ENCODE data around the gene TFE3.

The TFE3 gene, protein sequence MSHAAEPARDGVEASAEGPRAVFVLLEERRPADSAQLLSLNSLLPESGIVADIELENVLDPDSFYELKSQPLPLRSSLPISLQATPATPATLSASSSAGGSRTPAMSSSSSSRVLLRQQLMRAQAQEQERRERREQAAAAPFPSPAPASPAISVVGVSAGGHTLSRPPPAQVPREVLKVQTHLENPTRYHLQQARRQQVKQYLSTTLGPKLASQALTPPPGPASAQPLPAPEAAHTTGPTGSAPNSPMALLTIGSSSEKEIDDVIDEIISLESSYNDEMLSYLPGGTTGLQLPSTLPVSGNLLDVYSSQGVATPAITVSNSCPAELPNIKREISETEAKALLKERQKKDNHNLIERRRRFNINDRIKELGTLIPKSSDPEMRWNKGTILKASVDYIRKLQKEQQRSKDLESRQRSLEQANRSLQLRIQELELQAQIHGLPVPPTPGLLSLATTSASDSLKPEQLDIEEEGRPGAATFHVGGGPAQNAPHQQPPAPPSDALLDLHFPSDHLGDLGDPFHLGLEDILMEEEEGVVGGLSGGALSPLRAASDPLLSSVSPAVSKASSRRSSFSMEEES

DNA sequence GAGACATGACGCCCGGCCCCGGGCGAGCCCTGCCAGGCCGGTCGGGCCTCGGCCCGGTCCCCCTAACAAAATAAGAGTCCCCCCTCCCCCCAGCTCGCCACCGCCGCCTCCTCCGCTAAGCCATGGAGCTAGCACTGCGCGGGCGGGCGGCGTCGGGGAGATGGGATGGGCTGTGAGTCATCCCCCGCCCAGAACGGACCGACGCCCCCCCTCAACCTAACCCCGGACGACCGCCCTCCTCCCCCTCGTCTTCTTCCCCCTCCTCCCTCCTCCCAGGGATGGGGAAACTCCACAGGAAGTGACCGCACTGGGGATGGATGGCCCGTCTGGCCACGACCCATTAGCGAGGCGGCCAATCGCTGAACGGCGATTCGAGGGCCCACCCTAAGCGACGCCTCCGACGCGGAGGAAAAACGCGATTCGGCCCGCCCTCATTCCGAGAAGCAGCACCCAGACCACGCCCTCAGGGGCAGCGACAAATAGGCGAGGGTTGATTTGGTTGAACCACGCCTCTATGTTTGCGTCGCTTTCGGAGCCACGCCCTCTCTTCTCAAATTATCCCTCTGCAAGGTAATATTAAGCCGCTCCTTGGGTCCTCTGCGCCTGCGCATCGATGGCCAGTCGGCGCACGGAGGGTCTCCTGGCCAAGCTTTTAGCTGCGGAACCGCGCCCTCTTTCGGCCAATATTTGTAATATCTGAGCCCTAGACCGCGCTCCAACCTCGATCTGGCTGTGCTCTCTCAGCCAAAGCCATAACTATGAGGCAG lies at the start of gene TFE3:
TSS of gene TFE3 (minus strand) at position 138 of the 767 bp plus-strand sequence. CDS start at position 7, 131 bp downstream.
- DNase-seq: peak; percentile 99

DNA sequence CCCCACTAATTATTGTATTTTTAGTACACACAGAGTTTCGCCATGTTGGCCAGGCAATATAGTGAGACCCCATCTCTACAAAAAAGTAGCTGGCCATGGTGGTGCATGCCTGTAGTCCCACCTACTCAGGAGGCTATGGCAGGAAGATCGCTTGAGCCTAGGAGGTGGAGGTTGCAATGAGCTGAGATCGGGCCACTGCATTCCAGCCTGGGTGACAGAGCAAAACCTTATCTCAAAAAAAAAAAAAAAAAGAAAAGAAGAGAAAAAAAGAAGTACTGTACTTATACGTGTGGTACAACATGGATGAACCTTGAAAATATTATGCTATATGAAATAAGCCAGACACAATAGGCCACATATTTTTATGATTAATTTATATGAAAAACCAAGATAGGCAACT lies 46.4 kb upstream of the TFE3 start:
- DNase-seq: no peak

DNA sequence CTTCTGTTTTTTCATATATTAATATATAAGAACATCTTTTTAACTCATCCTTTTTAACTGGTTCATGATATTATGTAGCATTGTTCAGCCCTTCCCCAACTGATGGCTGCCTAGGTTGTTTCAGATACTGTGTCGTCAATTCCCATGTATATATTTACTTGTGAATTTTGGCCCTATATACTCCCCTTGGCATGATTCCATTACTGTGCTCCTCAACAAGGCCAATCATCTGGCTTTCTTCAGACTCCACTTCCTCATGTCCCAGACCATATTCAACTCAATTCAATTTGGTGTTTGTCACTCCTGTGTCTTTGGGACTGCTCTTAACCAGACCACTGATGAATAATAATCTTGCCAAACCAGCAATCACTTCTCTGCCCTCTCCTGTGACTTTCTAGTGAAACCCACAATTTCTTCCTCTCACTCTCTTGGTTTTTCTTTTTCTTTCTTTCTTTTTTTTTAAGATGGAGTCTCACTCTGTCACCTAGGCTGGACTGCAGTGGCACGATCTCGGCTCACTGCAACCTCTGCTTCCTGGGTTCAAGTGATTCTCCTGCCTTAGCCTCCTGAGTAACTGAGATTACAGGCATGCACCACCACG lies 39.2 kb upstream of the TFE3 start:
- DNase-seq: no peak

- DNase-seq: peak; percentile 40
Observed at GRCh38 chrX:49079489-49080428, 36.6 kb upstream of the TFE3 start, which contains the start of gene WDR45. WDR45 (minus strand) TSS chrX:49079887; CDS start chrX:49078095, 1,792 bp downstream.

DNA sequence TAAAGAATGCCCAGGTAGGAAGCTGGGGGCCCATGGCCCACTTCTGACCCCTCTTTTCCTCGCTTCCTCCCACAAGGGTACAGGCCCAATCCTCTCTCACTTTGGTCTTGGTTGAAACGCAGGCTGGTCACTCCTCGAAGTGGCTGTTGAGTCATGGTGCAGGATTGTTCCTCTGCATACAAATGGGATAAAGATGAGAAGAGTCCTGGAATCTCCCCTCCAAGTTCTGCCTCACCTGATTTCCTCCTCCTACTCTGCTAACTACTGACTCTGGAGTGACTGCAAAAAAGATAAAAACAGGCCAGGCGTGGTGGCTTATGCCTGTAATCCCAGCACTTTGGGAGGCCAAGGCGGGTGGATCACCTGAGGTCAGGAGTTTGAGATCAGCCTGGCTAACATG lies 34.8 kb upstream of the TFE3 start:
- DNase-seq: no peak

DNA sequence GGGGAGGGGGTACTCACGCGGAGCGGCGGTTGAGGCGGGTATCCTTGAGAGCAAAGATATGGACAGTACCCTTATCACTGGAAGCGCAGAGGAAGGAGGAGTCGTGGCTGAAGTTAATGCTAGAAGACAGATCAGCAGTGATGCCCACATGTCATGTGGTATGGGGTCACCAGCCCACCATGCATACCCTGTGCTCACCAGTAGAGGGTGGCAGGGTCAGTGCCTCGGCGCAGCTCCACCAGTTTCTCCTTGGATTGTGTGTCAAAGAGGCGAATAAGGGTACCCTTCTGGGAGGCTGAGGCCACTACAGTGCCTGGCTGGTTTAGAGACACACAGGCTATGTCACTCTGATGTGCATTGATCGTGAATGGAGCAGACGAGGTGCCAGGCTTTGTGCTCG lies 32.2 kb upstream of the TFE3 start:
- no peak for DNase-seq

DNA sequence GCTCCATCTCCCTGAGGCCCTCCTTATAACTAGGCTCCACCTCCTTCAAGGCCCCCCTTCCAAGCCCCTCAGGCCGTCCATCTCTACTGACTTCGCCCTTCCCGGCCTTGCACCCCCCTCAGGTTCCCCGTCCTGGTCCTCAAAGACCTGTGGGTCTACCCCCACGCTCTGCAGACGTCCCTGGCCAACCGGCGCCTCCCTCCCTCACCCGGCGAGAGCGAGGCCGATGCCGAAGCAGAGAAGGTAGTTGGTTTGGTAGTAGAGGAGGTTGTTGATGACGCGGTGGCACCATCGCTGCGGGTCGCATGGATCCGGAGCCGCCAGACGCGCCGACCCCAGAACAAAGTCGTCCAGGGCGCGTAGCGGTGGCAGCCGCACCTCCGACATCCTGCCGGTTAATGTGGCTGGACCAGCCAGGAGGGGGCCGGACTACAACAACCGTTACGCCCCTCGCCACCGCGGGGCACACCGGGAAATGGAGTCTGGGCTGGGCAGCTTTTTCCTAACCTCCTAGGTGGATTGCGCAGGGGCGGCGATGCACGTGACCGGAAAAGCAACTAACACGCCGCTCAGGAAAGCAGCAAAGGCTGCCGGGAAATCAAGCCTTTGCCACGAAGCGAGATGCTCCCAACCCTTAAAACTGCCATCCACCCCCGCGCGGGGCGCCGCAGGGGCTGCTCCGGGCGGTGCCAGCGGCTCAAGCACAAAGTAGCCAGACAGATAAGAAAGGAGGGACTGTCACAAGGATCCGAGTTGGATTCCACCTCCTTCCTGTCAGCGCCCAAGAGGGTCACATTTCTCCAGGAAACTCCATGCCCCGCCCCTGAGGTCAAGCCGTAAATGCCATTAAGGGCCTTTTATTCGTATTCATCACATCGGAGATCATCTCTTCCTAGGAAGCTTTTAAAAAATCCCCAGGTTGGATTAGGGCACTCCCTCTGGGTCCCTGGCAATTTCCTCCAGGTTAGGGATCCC lies 30.7 kb upstream of the TFE3 start, which contains the start of gene PRAF2:
TSS of gene PRAF2 (minus strand) at position 402 of the 975 bp plus-strand sequence. CDS start at position 387, 15 bp downstream.
- DNase-seq: peak; percentile 87

DNA sequence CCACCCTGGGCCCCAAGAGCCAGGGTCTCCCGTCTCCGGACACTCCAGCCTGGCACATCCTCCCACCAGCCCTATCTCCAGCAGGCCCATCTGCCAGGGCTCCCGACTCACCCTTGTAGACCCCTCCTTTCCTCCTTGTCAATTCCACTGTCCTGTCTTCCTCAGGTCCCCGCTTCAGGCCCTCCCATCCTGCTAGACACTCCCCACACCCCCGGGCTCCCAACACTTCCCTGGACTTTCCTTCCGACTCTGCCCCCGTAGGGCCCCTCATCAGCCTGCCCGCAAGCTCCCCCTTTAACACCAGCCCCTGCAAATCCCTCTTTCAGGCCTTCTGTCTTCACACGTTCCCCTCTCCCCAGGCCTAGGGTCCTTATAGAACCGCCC lies 29.5 kb upstream of the TFE3 start:
- no peak for DNase-seq

DNA sequence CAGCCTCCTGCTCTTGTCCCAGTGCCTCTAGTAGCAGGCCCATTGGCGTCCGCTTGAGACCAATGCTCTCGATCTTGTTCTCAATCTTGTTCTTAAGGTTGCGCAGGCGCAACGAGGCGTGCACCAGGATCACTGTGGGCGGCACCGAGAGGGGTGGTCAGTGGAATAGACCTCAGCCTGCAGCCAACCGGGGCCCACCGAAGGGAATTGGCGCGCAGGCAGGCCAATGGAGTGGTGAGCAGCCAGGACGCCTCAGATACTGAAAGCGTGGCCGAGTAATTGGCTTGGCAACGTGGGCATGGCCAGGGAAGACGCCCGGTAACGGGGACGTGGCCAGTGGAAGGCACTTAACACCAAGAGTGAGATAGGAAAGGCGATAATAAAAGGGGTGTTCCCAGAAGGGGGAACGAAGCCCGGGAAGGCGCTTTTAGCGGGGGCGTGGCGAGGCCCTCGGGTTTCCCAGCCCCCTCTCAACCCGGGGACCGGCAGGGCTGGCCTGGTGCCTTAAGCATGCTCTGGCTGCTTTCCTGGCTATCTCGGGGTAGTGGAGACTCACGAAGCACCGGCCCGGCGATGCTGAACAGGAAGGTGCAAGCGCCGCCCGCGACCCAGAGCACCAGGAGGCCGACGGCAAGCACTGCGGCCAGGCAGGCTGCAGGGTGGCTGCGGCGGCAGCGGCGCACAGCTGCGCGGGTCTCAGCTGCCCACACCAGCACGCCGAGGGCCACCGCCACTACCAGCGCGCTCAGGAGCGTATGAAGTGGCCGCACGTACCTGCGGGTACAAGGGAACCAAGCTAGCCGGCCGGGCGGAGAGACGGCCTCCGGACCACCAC lies 28.9 kb upstream of the TFE3 start:
- no peak for DNase-seq

DNA sequence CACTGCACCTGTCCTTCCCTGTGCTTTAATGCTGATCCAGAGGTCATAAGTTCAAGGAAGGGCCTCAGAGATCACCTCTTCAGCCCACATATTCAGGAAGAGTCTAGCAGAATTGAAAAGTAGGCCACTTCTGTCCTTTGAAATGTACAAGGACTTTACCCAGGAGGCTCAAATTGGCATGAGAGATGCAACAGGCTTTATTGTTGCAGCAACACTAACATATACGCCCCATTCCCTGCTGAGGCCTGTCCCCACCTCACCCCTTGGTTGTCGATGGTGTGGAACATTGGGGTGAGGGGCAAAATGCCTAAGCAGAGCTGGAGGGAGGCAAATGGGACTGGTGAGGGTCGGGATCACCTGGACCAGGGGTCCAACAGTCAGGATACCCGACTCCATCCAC lies 27.8 kb upstream of the TFE3 start:
- DNase-seq: no peak

- DNase-seq: no peak
Observed at GRCh38 chrX:49069038-49069437, 25.9 kb upstream of the TFE3 start.

DNA sequence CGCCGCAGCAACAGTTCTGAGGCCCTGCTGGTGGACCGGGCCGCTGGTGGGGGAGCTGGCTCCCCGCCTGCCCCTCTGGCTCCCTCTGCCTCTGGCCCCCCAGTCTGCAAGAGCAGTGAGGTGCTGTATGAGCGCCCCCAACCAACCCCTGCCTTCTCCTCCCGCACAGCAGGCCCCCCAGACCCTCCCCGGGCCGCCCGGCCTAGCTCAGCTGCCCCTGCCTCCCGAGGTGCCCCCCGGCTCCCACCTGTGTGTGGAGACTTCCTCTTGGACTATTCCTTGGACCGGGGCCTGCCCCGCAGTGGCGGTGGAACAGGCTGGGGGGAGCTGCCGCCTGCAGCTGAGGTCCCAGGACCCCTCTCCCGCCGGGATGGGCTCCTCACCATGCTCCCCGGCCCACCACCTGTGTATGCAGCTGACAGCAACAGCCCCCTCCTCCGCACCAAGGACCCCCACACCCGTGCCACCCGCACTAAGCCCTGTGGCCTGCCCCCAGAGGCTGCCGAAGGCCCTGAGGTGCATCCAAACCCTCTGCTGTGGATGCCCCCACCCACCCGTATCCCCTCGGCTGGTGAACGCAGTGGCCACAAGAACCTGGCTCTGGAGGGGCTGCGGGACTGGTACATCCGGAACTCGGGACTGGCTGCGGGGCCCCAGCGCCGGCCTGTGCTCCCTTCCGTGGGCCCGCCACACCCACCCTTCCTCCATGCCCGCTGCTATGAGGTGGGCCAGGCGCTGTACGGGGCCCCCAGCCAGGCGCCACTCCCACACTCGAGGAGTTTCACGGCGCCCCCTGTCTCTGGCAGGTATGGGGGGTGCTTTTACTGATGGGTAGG lies 24.3 kb upstream of the TFE3 start:
- no peak for DNase-seq

GRCh38 chrX:49066690-49067089 lies 23.5 kb upstream of the TFE3 start:
- no peak for DNase-seq

DNA sequence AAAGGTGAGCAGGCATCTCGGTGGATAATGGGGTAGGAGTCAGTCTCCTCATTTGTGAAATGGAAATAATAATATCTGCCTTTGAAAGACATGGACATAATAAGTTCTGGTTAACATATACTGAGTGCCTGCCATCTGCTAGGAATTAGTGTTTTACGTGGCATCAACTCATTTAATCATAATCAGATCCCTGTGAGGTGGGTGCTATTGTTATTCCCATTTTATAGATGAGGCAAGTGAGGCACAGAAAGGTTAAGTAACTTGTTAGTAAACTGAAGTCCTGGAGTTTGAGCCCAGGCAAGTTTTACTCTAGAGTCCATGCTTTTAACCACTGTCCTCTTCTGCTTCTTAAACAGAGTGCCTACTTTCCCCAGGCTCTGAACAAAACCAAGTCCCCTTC lies 23.1 kb upstream of the TFE3 start:
- no peak for DNase-seq

DNA sequence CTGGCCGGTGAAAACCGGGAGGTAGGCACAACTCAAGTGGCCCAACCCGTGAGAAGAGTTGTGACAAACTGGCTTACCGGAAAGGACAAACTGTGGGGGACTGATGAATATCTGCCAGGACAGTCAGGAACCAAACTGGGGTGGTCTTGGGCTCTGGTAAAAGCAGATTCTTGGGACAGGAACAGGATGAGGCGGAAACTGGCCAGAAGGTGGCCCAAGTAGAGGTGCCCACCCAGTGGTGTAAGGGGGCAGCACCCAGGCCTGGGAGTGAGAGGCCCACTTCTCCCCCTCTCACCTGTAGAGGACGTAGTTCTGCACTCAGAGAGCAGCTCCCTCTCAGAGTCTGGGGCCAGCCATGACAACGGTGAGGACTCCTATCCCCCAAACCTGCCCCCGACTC lies 21.6 kb upstream of the TFE3 start:
- DNase-seq: no peak

- no peak for DNase-seq
Observed at GRCh38 chrX:49064303-49064702, 21.1 kb upstream of the TFE3 start.

GRCh38 chrX:49063715-49064114 lies 20.6 kb upstream of the TFE3 start:
- no peak for DNase-seq

DNA sequence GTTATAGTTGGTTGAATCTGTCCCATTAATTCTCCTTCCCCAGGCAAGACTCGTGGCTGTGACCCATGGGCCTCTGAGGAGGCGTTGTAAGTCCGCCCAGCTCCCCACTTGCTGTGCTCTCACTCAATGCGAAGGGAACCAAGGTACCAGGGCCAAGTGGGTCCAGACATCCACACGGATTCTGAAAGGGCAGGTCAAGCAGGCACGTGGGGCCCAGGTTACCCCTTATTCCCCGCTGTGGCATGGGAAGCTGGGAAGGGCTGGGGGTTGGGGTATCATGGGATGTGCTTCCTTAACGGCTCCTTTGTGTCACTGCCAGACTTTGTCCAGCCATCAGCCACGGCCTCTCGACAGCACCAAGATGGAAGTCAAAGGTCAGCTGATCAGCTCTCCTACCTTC lies 18.8 kb upstream of the TFE3 start:
- no peak for DNase-seq

GRCh38 chrX:49061490-49061889 lies 18.3 kb upstream of the TFE3 start:
- no peak for DNase-seq
